ENCODE measurements around the gene PRR16.

DNA sequence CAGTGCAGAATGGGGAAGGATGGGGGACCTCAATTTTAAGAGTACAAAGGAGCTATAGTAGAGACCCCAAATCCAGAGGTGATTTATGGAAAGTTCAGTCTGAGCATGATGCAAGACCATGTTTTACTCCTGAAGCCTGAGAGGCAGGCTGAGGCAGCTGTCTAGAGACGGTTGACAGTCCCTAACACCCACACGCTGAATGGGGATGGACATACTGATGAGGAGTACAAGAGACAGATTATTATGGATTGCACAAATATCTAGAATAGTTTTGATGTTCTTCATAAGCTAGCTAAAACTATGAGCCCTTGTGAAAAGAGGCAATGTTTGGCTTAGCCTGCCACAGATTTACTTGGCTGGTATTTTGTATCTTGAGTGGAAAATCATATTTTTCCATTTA is 64.5 kb downstream of the PRR16 start:
- no peak for TF ChIP-seq CTCF (IDR thresholded peaks at IDR 0.05)
- TF ChIP-seq POLR2AphosphoS5 (IDR thresholded peaks at IDR 0.05), result no peak
- no peak for TF ChIP-seq POLR2A (IDR thresholded peaks at IDR 0.05)
